ENCODE measurements around the gene TTC8.

DNA sequence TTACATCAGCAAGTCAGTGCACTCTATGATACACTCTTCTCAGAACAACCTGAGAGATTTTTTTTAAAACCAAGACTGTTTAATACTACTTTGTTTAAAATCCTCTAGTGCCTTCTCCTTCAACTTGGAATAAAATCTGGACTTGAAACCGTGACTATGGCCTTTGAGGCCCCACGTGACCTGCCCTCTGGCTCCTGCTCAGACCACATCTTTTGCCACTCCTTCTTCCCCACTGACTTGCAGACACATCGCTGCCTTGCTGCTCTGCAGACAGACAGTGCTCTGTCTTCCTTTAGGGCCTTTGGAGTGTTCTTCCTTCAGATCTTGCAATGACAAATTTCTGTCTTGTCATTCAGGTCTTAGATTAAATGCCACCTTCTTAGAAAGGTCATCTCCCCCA is 48.5 kb downstream of the TTC8 start:
- TF ChIP-seq POLR2AphosphoS5 (IDR thresholded peaks at IDR 0.05; ENCODE audit: low read depth, low read length), result no peak
- TF ChIP-seq, protein P1, sequence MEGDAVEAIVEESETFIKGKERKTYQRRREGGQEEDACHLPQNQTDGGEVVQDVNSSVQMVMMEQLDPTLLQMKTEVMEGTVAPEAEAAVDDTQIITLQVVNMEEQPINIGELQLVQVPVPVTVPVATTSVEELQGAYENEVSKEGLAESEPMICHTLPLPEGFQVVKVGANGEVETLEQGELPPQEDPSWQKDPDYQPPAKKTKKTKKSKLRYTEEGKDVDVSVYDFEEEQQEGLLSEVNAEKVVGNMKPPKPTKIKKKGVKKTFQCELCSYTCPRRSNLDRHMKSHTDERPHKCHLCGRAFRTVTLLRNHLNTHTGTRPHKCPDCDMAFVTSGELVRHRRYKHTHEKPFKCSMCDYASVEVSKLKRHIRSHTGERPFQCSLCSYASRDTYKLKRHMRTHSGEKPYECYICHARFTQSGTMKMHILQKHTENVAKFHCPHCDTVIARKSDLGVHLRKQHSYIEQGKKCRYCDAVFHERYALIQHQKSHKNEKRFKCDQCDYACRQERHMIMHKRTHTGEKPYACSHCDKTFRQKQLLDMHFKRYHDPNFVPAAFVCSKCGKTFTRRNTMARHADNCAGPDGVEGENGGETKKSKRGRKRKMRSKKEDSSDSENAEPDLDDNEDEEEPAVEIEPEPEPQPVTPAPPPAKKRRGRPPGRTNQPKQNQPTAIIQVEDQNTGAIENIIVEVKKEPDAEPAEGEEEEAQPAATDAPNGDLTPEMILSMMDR (IDR thresholded peaks at IDR 0.05), result no peak
